Smooth muscle cell (in vitro differentiated cells): Measurements from ENCODE around the gene RAB2B. TPM values are rescaled to one million over a fixed set of nuclear protein-coding genes. Genes with fewer than 3 reads are reported as not detected.

ENCODE experiments used
- DNase-seq: peaks from one replicate; lab custom pipeline; 2025; ENCODE audit not compliant: unreplicated experiment; lab: John Stamatoyannopoulos, UW
- H2AFZ ChIP-seq: fragments of 200-600 bp; sonication (generic); 2 replicates; pipeline ENCODE4 v1.6.0; 2016; ENCODE audit warnings: antibody characterized with exemption, low read depth, mild to moderate bottlenecking
- H3F3A ChIP-seq: fragments of 200-600 bp; sonication (generic); 2 replicates; pipeline ENCODE4 v1.6.0; 2017; ENCODE audit warnings: antibody characterized with exemption, low read depth
- H3K27ac ChIP-seq: fragments of 200-600 bp; sonication (generic); 2 replicates; pipeline ENCODE4 v1.5.1; 2016; ENCODE audit warnings: low read depth, mild to moderate bottlenecking
- H3K27me3 ChIP-seq: fragments of 200-600 bp; sonication (generic); 2 replicates; pipeline ENCODE4 v1.6.1; 2016; ENCODE audit warnings: low read depth, mild to moderate bottlenecking
- H3K36me3 ChIP-seq: fragments of 200-600 bp; sonication (generic); 2 replicates; pipeline ENCODE4 v1.5.1; 2016; ENCODE audit warnings: low read depth
- H3K4me1 ChIP-seq: fragments of 200-600 bp; sonication (generic); 2 replicates; pipeline ENCODE4 v1.5.1; 2016; ENCODE audit warnings: low read depth
- H3K4me2 ChIP-seq: fragments of 200-600 bp; sonication (generic); 2 replicates; pipeline ENCODE4 v1.6.0; 2016; ENCODE audit warnings: mild to moderate bottlenecking
- H3K4me3 ChIP-seq: fragments of 200-600 bp; sonication (generic); 2 replicates; pipeline ENCODE4 v1.5.1; 2016; ENCODE audit warnings: mild to moderate bottlenecking
- H3K79me2 ChIP-seq: fragments of 200-600 bp; sonication (generic); 2 replicates; pipeline ENCODE4 v1.6.0; 2016; ENCODE audit warnings: low read depth, mild to moderate bottlenecking
- H3K9ac ChIP-seq: fragments of 200-600 bp; sonication (generic); 2 replicates; pipeline ENCODE4 v1.6.0; 2016; ENCODE audit warnings: low read depth
- H3K9me3 ChIP-seq: fragments of 200-600 bp; sonication (generic); replicated peaks from 2 replicates; pipeline ENCODE4 v1.5.1; 2016; ENCODE audit warnings: low read depth
- H4K20me1 ChIP-seq: fragments of 200-600 bp; sonication (generic); 2 replicates; pipeline ENCODE4 v1.6.0; 2016; ENCODE audit warnings: low read depth
- WGBS: methylation state at CpG from one replicate; pipeline ENCODE4 v1.1.7; 2016; ENCODE audit warnings: low lambda C conversion rate; 5-methylcytosine and 5-hydroxymethylcytosine counted together
- polyA plus RNA-seq: library from polyadenylated mRNA; unstranded; fragments of >200 nt; fragmentation: Nextera tagmentation; extraction: Ambion mirVana; gene quantifications from 2 replicates; pipeline ENCODE4 v1.2.1, GENCODE V29; 2016
- total RNA-seq: library from RNA; depleted of rRNA; stranded (reverse); fragments of >200 nt; gene quantifications from 2 replicates; pipeline ENCODE4 v1.2.3, GENCODE V29; 2014
- TF ChIP-seq, protein P1 (sequence below): fragments of 200-600 bp; sonication (generic); IDR thresholded peaks from 2 replicates; pipeline ENCODE4 v1.5.1; 2017; ENCODE audit warnings: borderline replicate concordance, mild to moderate bottlenecking, antibody characterized with exemption; ENCODE audit not compliant: insufficient read depth, poor library complexity, severe bottlenecking

Gene RAB2B
- total and polyA plus RNA-seq, 2 experiments from 2014 or later, result 15.4 to 30.4 TPM

DNA sequence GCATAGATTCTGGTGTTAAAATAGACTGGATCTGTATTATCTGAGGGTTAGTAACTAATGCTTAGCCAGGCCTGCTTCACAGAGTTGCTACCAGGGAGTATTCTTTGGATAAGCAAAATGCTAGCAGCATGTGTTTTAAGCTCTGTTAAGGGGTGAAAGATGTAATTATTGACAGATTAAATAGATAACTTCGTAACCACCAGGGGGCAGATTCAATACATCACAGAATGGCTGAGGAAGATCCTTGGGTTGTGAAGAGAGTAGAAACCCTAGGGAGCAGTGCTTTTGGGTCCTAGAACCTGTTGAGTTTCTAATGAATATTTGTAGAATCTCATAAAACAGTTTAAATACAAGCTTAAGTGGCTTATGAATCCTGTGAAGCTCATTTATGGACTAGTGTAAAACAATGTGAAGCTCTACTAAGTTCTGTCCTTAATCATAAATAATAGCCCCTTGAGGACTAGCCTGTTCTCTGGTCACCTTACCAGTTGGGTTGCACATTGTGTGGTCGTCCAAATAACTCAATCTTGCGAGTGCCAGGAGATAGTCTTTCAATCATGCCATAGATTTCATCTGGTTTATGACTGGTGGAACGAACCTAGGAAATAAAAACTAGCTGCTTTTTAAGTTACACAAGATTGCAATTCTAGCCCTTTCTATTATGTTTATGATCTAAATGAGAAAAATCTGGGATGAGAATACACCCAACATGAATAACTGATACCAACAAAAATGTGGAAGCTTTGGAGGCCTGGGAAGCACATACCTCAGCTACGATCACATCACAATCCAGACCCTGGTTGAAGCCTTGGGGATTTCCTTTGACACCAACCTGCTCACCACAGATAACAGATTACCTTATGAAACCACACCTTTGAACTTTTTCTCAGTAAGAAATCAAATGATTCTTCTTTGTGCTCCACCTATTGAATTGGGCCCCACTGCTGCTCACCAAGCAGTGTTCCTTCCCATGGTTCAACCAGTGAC lies 22.1 kb upstream of the RAB2B start:
- peaks cover 24% of the 10 kb centered on the region for H3F3A ChIP-seq
- DNase-seq, result no peak
- H3K9ac ChIP-seq, result no peak overlapping the region
- H3K27ac ChIP-seq, result peak overlapping the region; percentile 13
- H3K27me3 ChIP-seq, result no peaks in the 10 kb centered on the region
- H4K20me1 ChIP-seq, result no peaks in the 10 kb centered on the region
- no peaks in the 10 kb centered on the region for H3K79me2 ChIP-seq
- TF ChIP-seq, protein P1, sequence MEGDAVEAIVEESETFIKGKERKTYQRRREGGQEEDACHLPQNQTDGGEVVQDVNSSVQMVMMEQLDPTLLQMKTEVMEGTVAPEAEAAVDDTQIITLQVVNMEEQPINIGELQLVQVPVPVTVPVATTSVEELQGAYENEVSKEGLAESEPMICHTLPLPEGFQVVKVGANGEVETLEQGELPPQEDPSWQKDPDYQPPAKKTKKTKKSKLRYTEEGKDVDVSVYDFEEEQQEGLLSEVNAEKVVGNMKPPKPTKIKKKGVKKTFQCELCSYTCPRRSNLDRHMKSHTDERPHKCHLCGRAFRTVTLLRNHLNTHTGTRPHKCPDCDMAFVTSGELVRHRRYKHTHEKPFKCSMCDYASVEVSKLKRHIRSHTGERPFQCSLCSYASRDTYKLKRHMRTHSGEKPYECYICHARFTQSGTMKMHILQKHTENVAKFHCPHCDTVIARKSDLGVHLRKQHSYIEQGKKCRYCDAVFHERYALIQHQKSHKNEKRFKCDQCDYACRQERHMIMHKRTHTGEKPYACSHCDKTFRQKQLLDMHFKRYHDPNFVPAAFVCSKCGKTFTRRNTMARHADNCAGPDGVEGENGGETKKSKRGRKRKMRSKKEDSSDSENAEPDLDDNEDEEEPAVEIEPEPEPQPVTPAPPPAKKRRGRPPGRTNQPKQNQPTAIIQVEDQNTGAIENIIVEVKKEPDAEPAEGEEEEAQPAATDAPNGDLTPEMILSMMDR, result peak; percentile 47
- H3K4me3 ChIP-seq, result no peak overlapping the region
- no peaks in the 10 kb centered on the region for H3K9me3 ChIP-seq
- H3K4me1 ChIP-seq, result no peaks in the 10 kb centered on the region
- no peak overlapping the region for H3K4me2 ChIP-seq
- whole genome bisulfite sequencing, result 73% methylated on average over 5 of the region's 5 CpGs
- H3K36me3 ChIP-seq, result peaks cover 26% of the 10 kb centered on the region
- H2AFZ ChIP-seq, result no peak overlapping the region

DNA sequence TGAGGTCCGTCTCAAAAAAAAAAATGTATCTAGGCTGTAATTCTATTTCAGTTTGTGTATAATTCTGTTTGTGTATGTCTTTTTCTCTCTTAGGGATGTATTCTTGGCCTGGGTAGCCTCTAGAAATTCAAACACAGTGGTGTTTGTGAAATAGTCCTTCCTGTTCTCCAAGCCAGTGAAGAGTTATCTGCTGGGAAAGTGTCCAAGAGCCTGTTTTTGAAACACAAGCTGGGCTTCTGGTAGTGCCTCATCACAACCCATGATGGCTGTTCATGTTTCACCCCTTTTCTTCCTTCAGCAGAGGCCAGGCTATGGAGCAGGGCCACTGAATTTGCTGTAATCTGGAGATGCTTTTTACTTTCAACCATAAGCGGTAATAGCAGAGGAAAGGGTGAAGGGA lies 19.7 kb upstream of the RAB2B start:
- TF ChIP-seq, protein P1, result no peak
- H3K27ac ChIP-seq, result no peak overlapping the region

DNA sequence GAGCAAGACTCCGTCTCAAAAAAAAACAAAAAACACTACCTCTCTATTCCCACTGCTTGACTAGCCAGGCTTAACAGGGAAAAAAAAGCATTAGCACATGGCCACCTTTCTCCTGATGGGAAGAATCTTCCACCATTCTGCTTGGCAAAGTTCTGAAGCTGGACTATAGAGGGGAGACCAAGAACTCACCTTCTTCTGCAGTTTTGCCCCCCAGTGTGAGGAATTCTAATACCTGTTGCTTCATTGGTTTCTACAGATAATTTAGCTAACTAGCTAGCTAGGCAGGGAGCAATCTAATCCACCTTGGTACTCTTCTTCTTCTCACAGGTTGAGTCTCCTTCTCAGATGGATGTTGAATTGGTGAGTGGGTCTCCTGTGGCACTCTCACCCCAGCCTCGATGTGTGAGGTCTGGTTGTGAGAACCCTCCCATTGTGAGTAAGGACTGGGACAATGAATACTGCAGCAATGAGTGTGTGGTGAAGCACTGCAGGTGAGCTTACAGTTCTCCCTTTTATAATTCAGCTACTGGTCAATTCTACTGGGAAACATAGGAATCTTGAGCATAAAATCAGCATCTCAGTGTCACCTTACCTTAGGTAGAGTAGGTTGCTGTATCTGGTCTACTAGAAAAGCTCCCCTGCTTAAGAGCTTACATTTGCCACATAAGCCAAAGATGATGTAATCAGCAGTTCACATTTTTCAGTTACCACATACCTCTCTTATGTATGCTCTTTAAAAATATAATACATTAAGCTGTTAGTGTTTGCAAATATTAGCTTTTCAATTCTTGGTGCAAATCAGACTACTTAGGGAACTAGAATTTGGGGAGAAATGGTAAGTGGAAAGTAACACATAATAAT lies 18.4 kb upstream of the RAB2B start:
- WGBS, result 75% methylated on average over 2 of the region's 2 CpGs
- TF ChIP-seq, protein P1, result no peak
- H3K36me3 ChIP-seq, result peaks cover 40% of the 10 kb centered on the region
- no peak overlapping the region for H3K9ac ChIP-seq
- DNase-seq, result no peak
- H3K4me3 ChIP-seq, result no peak overlapping the region
- H2AFZ ChIP-seq, result no peak overlapping the region
- no peaks in the 10 kb centered on the region for H3K9me3 ChIP-seq
- H3K27me3 ChIP-seq, result no peaks in the 10 kb centered on the region
- peak overlapping the region; percentile 23 for H3K27ac ChIP-seq
- H4K20me1 ChIP-seq, result no peaks in the 10 kb centered on the region
- no peaks in the 10 kb centered on the region for H3K79me2 ChIP-seq
- peaks cover 10% of the 10 kb centered on the region for H3F3A ChIP-seq
- no peak overlapping the region for H3K4me2 ChIP-seq
- no peaks in the 10 kb centered on the region for H3K4me1 ChIP-seq

More for the DNA sequence above, 19.7 kb upstream of the RAB2B start:
- no peaks in the 10 kb centered on the region for H4K20me1 ChIP-seq
- no peaks in the 10 kb centered on the region for H3K4me1 ChIP-seq
- H3K4me3 ChIP-seq, result no peak overlapping the region
- no peak overlapping the region for H3K4me2 ChIP-seq
- peaks cover 29% of the 10 kb centered on the region for H3K36me3 ChIP-seq
- peaks cover 17% of the 10 kb centered on the region for H3F3A ChIP-seq
- H2AFZ ChIP-seq, result no peak overlapping the region
- 98% methylated on average over 2 of the region's 2 CpGs for WGBS
- H3K9me3 ChIP-seq, result no peaks in the 10 kb centered on the region
- no peaks in the 10 kb centered on the region for H3K27me3 ChIP-seq
- DNase-seq, result no peak
- no peak overlapping the region for H3K9ac ChIP-seq
- no peaks in the 10 kb centered on the region for H3K79me2 ChIP-seq
